ENCODE measurements around the gene GALNT17.

Gene GALNT17

GRCh38 chr7:71682181-71682580 is 550.2 kb downstream of the GALNT17 start:
- no peak for DNase-seq (ENCODE audit: low read depth in 1 of 2, low spot score in 1 of 2)

- DNase-seq (ENCODE audit: low read depth in 1 of 2, low spot score in 1 of 2): no peak
Measured at GRCh38 chr7:71682841-71683781, 551.2 kb downstream of the GALNT17 start.

GRCh38 chr7:71687286-71687685 is 555.3 kb downstream of the GALNT17 start:
- DNase-seq (ENCODE audit: low read depth in 1 of 2, low spot score in 1 of 2): no peak

- no peak for DNase-seq (ENCODE audit: low read depth in 1 of 2, low spot score in 1 of 2)
Measured at GRCh38 chr7:71687831-71688599, 556.1 kb downstream of the GALNT17 start.

GRCh38 chr7:71691538-71691937 is 559.6 kb downstream of the GALNT17 start:
- DNase-seq (ENCODE audit: low read depth in 1 of 2, low spot score in 1 of 2): no peak

GRCh38 chr7:71694665-71695064 is 562.7 kb downstream of the GALNT17 start:
- no peak for DNase-seq (ENCODE audit: low read depth in 1 of 2, low spot score in 1 of 2)

GRCh38 chr7:71695186-71695585 is 563.2 kb downstream of the GALNT17 start:
- no peak for DNase-seq (ENCODE audit: low read depth in 1 of 2, low spot score in 1 of 2)

GRCh38 chr7:71696511-71696910 is 564.6 kb downstream of the GALNT17 start:
- DNase-seq (ENCODE audit: low read depth in 1 of 2, low spot score in 1 of 2): no peak

GRCh38 chr7:71697400-71697799 is 565.5 kb downstream of the GALNT17 start:
- DNase-seq (ENCODE audit: low read depth in 1 of 2, low spot score in 1 of 2): no peak

- no peak for DNase-seq (ENCODE audit: low read depth in 1 of 2, low spot score in 1 of 2)
Measured at GRCh38 chr7:71705217-71705616, 573.3 kb downstream of the GALNT17 start.

- no peak for DNase-seq (ENCODE audit: low read depth in 1 of 2, low spot score in 1 of 2)
Measured at GRCh38 chr7:71705901-71706596, 574.1 kb downstream of the GALNT17 start.

GRCh38 chr7:71706597-71706975 is 574.6 kb downstream of the GALNT17 start:
- no peak for DNase-seq (ENCODE audit: low read depth in 1 of 2, low spot score in 1 of 2)

- no peak for DNase-seq (ENCODE audit: low read depth in 1 of 2, low spot score in 1 of 2)
Measured at GRCh38 chr7:71707041-71707440, 575.1 kb downstream of the GALNT17 start.

GRCh38 chr7:71708710-71709109 is 576.8 kb downstream of the GALNT17 start:
- DNase-seq (ENCODE audit: low read depth in 1 of 2, low spot score in 1 of 2): no peak

- no peak for DNase-seq (ENCODE audit: low read depth in 1 of 2, low spot score in 1 of 2)
Measured at GRCh38 chr7:71710442-71710841, 578.5 kb downstream of the GALNT17 start.

- DNase-seq (ENCODE audit: low read depth in 1 of 2, low spot score in 1 of 2): no peak
Measured at GRCh38 chr7:71712653-71713180, 580.8 kb downstream of the GALNT17 start.

- no peak for DNase-seq (ENCODE audit: low read depth in 1 of 2, low spot score in 1 of 2)
Measured at GRCh38 chr7:71716690-71717089, 584.7 kb downstream of the GALNT17 start.

GRCh38 chr7:71718563-71718962 is 586.6 kb downstream of the GALNT17 start:
- no peak for DNase-seq (ENCODE audit: low read depth in 1 of 2, low spot score in 1 of 2)

- no peak for DNase-seq (ENCODE audit: low read depth in 1 of 2, low spot score in 1 of 2)
Measured at GRCh38 chr7:71721742-71722141, 589.8 kb downstream of the GALNT17 start.

- DNase-seq (ENCODE audit: low read depth in 1 of 2, low spot score in 1 of 2): no peak
Measured at GRCh38 chr7:71723859-71724258, 591.9 kb downstream of the GALNT17 start.

- DNase-seq (ENCODE audit: low read depth in 1 of 2, low spot score in 1 of 2): no peak
Measured at GRCh38 chr7:71727347-71727746, 595.4 kb downstream of the GALNT17 start.
